HG03469 (cell line): Measurements from ENCODE around the gene FYN.
"Not testable (repeated sequence)": the region's sequence is repeated elsewhere in the genome, so short reads cannot be mapped to it uniquely, and the experiment has no call there.

Experiments used
- ATAC-seq: cut with Tn5 transposase; IDR thresholded peaks from one replicate; pipeline ENCODE4 v1.9.1; 2021; ENCODE audit warnings: mild to moderate bottlenecking, moderate library complexity, moderate number of reproducible peaks; ENCODE audit not compliant: unreplicated experiment

Gene FYN

GRCh38 chr6:111687652-111688051, 185.6 kb downstream of the FYN start:
- ATAC-seq: no peak

- no peak for ATAC-seq
These were observed 186.4 kb downstream of the FYN start for GRCh38 chr6:111686932-111687266.

GRCh38 chr6:111686249-111686931, 186.9 kb downstream of the FYN start:
- no peak for ATAC-seq

GRCh38 chr6:111685526-111685925, 187.7 kb downstream of the FYN start:
- ATAC-seq: no peak

GRCh38 chr6:111685058-111685457, 188.2 kb downstream of the FYN start:
- no peak for ATAC-seq

GRCh38 chr6:111683749-111684267, 189.4 kb downstream of the FYN start:
- ATAC-seq: no peak

GRCh38 chr6:111683157-111683556, 190.1 kb downstream of the FYN start:
- no peak for ATAC-seq

- ATAC-seq: no peak
These were observed 191.4 kb downstream of the FYN start for GRCh38 chr6:111681860-111682259.

- not testable (repeated sequence) for ATAC-seq
These were observed 192.2 kb downstream of the FYN start for GRCh38 chr6:111680811-111681609.

- no peak for ATAC-seq
These were observed 193.1 kb downstream of the FYN start for GRCh38 chr6:111680015-111680712.

GRCh38 chr6:111679126-111679858, 194.0 kb downstream of the FYN start:
- no peak for ATAC-seq

GRCh38 chr6:111677249-111677990, 195.8 kb downstream of the FYN start:
- no peak for ATAC-seq

GRCh38 chr6:111676383-111676782, 196.9 kb downstream of the FYN start:
- no peak for ATAC-seq

GRCh38 chr6:111674883-111675282, 198.4 kb downstream of the FYN start:
- ATAC-seq: no peak

- no peak for ATAC-seq
These were observed 198.8 kb downstream of the FYN start for GRCh38 chr6:111674413-111674812.

GRCh38 chr6:111673937-111674336, 199.3 kb downstream of the FYN start:
- ATAC-seq: no peak

GRCh38 chr6:111673532-111673931, 199.7 kb downstream of the FYN start:
- no peak for ATAC-seq

GRCh38 chr6:111672761-111673450, 200.3 kb downstream of the FYN start:
- ATAC-seq: no peak

- ATAC-seq: no peak
These were observed 203.9 kb downstream of the FYN start for GRCh38 chr6:111669326-111669725.

- no peak for ATAC-seq
These were observed 204.8 kb downstream of the FYN start for GRCh38 chr6:111668410-111668809.
